HEK293 (cell line): ENCODE measurements around the gene OPN4.

Experiments used
- ZNF174 ChIP-seq: fragments of 450-650 bp; formaldehyde crosslinking; IDR thresholded peaks from 2 replicates; pipeline ENCODE4 v1.5.0; 2017; ENCODE audit warnings: missing biosample characterization, mild to moderate bottlenecking, missing genetic modification characterization
- ZNF391 ChIP-seq: fragments of 450-650 bp; formaldehyde crosslinking; IDR thresholded peaks from 2 replicates; pipeline ENCODE4 v1.5.1; 2016; ENCODE audit warnings: low read depth, missing biosample characterization, missing genetic modification characterization, borderline replicate concordance

DNA sequence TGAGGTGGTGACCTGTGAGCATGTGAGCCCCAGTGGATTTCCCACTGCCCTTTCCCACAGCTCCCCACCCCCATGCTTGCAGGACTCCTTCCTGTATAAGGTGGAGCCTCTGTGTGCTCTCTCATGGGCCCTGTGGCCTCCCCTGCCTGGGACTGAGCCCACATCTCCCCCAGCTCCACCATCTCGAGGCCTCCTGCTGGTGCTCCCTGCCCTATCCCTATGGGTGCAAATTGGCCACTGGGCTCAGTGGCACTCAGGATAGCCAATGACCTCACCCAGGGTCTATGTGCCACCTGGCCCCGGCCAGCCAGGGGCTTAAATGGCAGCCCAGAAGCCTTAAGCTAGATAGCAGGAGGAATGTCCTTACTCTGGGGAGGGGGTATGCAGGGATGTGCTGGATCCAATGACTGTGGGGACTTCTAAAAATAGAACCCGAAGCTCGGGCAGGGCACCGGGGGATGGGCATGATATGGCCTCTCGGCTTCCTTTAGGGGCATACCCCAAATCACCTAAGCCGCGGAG lies 16.0 kb downstream of the OPN4 start:
- TF ChIP-seq ZNF391 (tag by site-specific recombination) (no peak), ZNF174 (tag by site-specific recombination) (no peak)
